Hepatocyte (in vitro differentiated cells): ENCODE results near the gene FLYWCH2. TPM values are rescaled to one million over a fixed set of nuclear protein-coding genes. Genes with fewer than 3 reads are reported as not detected.

Source experiments
- DNase-seq: peaks from one replicate; pipeline ENCODE4 v3.0.0-alpha.2; 2016; ENCODE audit warnings: low spot score
- H2AFZ ChIP-seq: fragments of 200-600 bp; sonication (generic); 2 replicates; pipeline ENCODE4 v1.6.0; 2016; ENCODE audit warnings: antibody characterized with exemption, mild to moderate bottlenecking
- H3K27ac ChIP-seq: fragments of 200-600 bp; sonication (generic); 2 replicates; pipeline ENCODE4 v1.5.1; 2016; ENCODE audit warnings: mild to moderate bottlenecking
- H3K27me3 ChIP-seq: fragments of 200-600 bp; sonication (generic); 2 replicates; pipeline ENCODE4 v1.6.1; 2016
- H3K36me3 ChIP-seq: fragments of 200-600 bp; sonication (generic); replicated peaks from 2 replicates; pipeline ENCODE4 v1.5.1; 2016; ENCODE audit warnings: low read depth; ENCODE audit not compliant: insufficient read depth
- H3K4me1 ChIP-seq: fragments of 200-600 bp; sonication (generic); 2 replicates; pipeline ENCODE4 v1.5.1; 2016; ENCODE audit warnings: mild to moderate bottlenecking, moderate library complexity; ENCODE audit not compliant: insufficient read depth
- H3K4me2 ChIP-seq: fragments of 200-600 bp; sonication (generic); 2 replicates; pipeline ENCODE4 v1.6.0; 2016
- H3K4me3 ChIP-seq: fragments of 200-600 bp; sonication (generic); 2 replicates; pipeline ENCODE4 v1.5.1; 2016; ENCODE audit warnings: mild to moderate bottlenecking
- H3K79me2 ChIP-seq: fragments of 200-600 bp; sonication (generic); 2 replicates; pipeline ENCODE4 v1.6.0; 2017; ENCODE audit warnings: mild to moderate bottlenecking
- H3K9me2 ChIP-seq: fragments of 200-600 bp; sonication (generic); replicated peaks from 2 replicates; pipeline ENCODE4 v1.6.0; 2017; ENCODE audit warnings: mild to moderate bottlenecking; ENCODE audit not compliant: insufficient read depth
- H3K9me3 ChIP-seq: fragments of 200-600 bp; sonication (generic); 2 replicates; pipeline ENCODE4 v1.5.1; 2016; ENCODE audit warnings: low read depth, mild to moderate bottlenecking
- H4K20me1 ChIP-seq: fragments of 200-600 bp; sonication (generic); 2 replicates; pipeline ENCODE4 v1.6.0; 2016; ENCODE audit warnings: mild to moderate bottlenecking; ENCODE audit not compliant: insufficient read depth, poor library complexity, severe bottlenecking
- EZH2 ChIP-seq: fragments of 200-600 bp; sonication (generic); IDR thresholded peaks from 2 replicates; pipeline ENCODE4 v1.6.1; 2016; ENCODE audit warnings: antibody characterized with exemption, mild to moderate bottlenecking, borderline replicate concordance
- EZH2phosphoT487 ChIP-seq: fragments of 200-600 bp; sonication (generic); IDR thresholded peaks from one replicate; pipeline ENCODE4 v1.6.1; 2018; ENCODE audit warnings: antibody characterized with exemption, mild to moderate bottlenecking, low read depth, moderate library complexity; ENCODE audit not compliant: unreplicated experiment, severe bottlenecking
- WGBS: methylation state at CpG from one replicate; pipeline ENCODE4 v1.1.6; 2016; ENCODE audit warnings: low lambda C conversion rate; ENCODE audit errors: missing lambda C conversion rate; 5-methylcytosine and 5-hydroxymethylcytosine counted together
- polyA plus RNA-seq: library from polyadenylated mRNA; unstranded; fragments of >200 nt; fragmentation: Nextera tagmentation; extraction: Ambion mirVana; gene quantifications from 2 replicates; pipeline ENCODE4 v1.2.1, GENCODE V29; 2016
- total RNA-seq: library from RNA; depleted of rRNA; stranded (reverse); fragments of >200 nt; gene quantifications from 2 replicates; pipeline ENCODE4 v1.2.3, GENCODE V29; 2014
- TF ChIP-seq, protein P1 (sequence below): fragments of 200-600 bp; sonication (generic); IDR thresholded peaks from 2 replicates; pipeline ENCODE4 v1.5.1; 2016; ENCODE audit warnings: antibody characterized with exemption, mild to moderate bottlenecking; ENCODE audit not compliant: poor library complexity

The FLYWCH2 gene
- total and polyA plus RNA-seq, 2 experiments from 2014 or later, result 40.0 to 45.1 TPM

DNA sequence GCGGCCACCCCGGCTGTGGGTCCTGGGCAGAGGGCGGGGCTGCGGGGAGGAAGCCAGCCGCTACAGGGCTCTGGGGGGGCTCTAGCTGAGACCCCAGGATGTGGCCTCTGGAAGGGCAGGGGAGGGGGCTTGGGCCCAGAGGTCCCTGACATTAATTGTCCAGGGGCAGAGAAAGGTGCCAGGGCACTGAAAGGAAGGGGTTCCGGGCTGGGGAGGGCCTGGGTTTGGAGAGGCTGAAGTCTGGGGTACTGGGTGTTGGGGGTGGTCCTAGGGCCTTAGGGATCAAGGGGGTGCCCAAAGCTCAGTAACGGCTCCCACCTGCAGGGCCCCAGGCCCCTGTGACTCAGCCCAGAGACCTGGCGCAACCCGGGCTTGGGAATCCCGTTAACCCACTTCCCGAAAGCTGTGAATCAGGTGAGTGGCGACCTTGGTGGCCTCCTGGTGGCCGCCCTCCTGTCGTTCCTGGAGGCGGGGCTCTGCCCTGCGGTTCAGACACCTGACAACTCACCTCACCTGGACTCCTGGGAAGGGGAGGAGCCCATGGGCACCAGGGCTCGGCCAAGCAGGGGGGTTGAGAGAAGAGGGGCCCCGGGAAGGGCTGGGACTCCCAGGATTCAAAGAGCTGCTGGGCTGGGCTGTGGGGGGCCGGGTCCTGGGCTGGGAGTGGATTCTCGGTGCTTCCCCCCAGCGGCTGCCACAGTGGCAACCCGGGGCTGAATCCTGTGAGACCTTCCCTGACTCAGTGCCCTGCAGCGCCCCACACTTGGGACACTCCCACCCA, 24.6 kb upstream of the FLYWCH2 start:
- no peaks in the 10 kb centered on the region for H3K36me3 ChIP-seq
- peak; percentile 95 for DNase-seq
- H4K20me1 ChIP-seq, result no peaks in the 10 kb centered on the region
- peak overlapping the region; percentile 45 for H3K4me3 ChIP-seq
- H3K27me3 ChIP-seq, result no peaks in the 10 kb centered on the region
- H2AFZ ChIP-seq, result peak overlapping the region; percentile 21
- TF ChIP-seq, protein P1, sequence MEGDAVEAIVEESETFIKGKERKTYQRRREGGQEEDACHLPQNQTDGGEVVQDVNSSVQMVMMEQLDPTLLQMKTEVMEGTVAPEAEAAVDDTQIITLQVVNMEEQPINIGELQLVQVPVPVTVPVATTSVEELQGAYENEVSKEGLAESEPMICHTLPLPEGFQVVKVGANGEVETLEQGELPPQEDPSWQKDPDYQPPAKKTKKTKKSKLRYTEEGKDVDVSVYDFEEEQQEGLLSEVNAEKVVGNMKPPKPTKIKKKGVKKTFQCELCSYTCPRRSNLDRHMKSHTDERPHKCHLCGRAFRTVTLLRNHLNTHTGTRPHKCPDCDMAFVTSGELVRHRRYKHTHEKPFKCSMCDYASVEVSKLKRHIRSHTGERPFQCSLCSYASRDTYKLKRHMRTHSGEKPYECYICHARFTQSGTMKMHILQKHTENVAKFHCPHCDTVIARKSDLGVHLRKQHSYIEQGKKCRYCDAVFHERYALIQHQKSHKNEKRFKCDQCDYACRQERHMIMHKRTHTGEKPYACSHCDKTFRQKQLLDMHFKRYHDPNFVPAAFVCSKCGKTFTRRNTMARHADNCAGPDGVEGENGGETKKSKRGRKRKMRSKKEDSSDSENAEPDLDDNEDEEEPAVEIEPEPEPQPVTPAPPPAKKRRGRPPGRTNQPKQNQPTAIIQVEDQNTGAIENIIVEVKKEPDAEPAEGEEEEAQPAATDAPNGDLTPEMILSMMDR, result no peak
- no peak for TF ChIP-seq EZH2
- 3% methylated on average over 14 of the region's 23 CpGs for WGBS
- peaks cover 6% of the 10 kb centered on the region for H3K79me2 ChIP-seq
- peak overlapping the region; percentile 97 for H3K27ac ChIP-seq
- no peaks in the 10 kb centered on the region for H3K9me3 ChIP-seq
- no peaks in the 10 kb centered on the region for H3K9me2 ChIP-seq
- H3K4me2 ChIP-seq, result peak overlapping the region; percentile 80
- no peaks in the 10 kb centered on the region for H3K4me1 ChIP-seq

DNA sequence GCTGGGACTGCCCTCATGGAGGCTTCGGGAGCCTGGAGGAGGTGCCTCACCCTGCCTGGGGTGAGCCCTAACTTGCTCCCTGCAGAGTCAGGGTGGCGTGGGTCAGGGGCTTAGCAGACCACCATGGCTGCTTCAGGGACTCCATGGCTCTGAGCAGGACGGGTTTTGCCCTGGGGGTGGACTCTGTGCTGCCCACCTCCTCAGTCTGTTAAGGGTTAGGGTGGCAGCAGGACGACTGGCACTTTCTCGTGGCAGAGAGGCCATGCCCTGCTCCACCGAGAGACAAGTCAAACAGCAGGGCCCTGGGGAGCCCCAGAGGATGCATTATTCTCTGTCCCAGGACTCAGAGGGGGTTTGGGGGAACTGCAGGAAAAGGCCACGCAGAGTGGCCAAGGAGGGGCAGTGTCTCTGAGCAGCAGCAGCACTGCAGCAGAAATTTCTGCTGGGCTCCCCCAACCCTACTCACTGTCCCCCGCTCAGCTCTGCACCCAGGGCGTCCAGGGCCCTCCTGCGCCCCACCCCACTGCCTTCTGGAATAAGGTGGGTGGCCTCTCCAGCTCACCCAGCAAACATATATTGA, 23.2 kb upstream of the FLYWCH2 start:
- Histone ChIP-seq H3K9me2 (no peaks in the 10 kb centered on the region), H3K4me3 (no peak overlapping the region), H3K79me2 (peaks cover 6% of the 10 kb centered on the region), H3K27me3 (no peaks in the 10 kb centered on the region), H2AFZ (no peak overlapping the region), H3K9me3 (no peaks in the 10 kb centered on the region), H3K4me1 (no peaks in the 10 kb centered on the region), H3K36me3 (no peaks in the 10 kb centered on the region), H3K4me2 (no peak overlapping the region), H3K27ac (no peak overlapping the region), H4K20me1 (no peaks in the 10 kb centered on the region)
- TF ChIP-seq, protein P1, result no peak
- TF ChIP-seq EZH2phosphoT487 (no peak), EZH2 (no peak)
- no peak for DNase-seq
- 93% methylated on average over 10 of the region's 10 CpGs for WGBS

DNA sequence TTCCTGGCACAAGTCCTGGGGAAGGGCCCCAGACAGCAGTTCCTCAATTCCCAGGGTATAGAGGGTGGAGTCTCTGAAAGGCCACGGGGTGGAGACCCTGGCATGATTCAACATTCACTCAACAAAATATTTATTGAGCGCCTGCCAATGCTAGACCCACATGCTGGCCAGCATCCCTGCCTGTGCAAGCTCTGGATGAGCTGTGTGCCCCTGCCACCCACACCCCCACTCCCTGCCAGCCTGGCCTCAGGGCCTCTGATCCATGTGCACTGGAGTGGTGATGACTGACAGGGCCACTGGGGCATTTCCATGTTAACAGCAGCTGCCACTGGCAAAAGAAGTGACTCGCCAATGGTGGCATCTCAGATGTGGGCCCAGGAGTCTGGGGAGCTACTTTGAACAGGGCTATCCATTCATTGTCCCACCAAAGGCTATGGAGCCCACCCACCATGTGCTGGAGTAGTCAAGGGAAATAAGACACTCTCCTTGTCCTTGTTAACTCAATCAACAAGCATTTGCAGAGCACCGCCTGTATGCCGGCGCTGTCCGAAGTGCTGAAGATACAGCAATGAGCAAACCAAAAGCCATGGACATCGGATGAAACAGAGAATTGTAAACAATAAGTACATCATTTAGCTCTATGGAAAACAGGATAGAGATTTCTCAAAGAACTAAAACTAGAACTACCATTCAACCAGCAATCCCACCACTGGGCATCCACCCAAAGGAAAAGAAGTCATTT, 22.0 kb upstream of the FLYWCH2 start:
- Histone ChIP-seq H3K27ac (no peak overlapping the region), H3K79me2 (peaks cover 6% of the 10 kb centered on the region), H3K4me2 (no peak overlapping the region), H3K4me1 (no peaks in the 10 kb centered on the region), H3K4me3 (no peak overlapping the region), H4K20me1 (no peaks in the 10 kb centered on the region), H3K9me3 (no peaks in the 10 kb centered on the region), H3K36me3 (no peaks in the 10 kb centered on the region), H3K9me2 (no peaks in the 10 kb centered on the region), H3K27me3 (no peaks in the 10 kb centered on the region), H2AFZ (no peak overlapping the region)
- WGBS, result 78% methylated on average over 8 of the region's 8 CpGs
- DNase-seq, result peak; percentile 27
- no peak for TF ChIP-seq EZH2phosphoT487
- TF ChIP-seq, protein P1, result no peak
- no peak for TF ChIP-seq EZH2
